Panc1 (cell line): ENCODE results near the gene NPHP4.

ENCODE experiments used
- CTCF ChIP-seq: fragments of 450-650 bp; IDR thresholded peaks from 2 replicates; pipeline ENCODE4 v1.5.1; 2017; ENCODE audit warnings: mild to moderate bottlenecking
- SIN3A ChIP-seq: IDR thresholded peaks from 2 replicates; pipeline ENCODE4 v1.6.1; 2012; ENCODE audit warnings: low read depth, mild to moderate bottlenecking, low read length, moderate library complexity, borderline replicate concordance; ENCODE audit not compliant: insufficient read depth

GRCh38 chr1:5849550-5849949, 142.7 kb downstream of the NPHP4 start:
- TF ChIP-seq CTCF (no peak), SIN3A (no peak)
